CD4-positive, alpha-beta T cell treated with Interleukin-4 for 4 hours (primary cell): ENCODE data around the gene GUCY2C.

ENCODE experiments used
- DNase-seq: peaks from one replicate; pipeline ENCODE4 v3.0.0-alpha.2; 2020

Gene GUCY2C

GRCh38 chr12:14567351-14568162 is 128.8 kb downstream of the GUCY2C start, which contains the start of gene PLBD1:
PLBD1 (minus strand) TSS chr12:14567883; CDS start chr12:14567696, 187 bp downstream.
- DNase-seq = no peak

GRCh38 chr12:14564336-14564959 is 132.0 kb downstream of the GUCY2C start:
- no peak for DNase-seq

GRCh38 chr12:14563046-14563445 is 133.4 kb downstream of the GUCY2C start:
- no peak for DNase-seq
